Effector memory CD4-positive, alpha-beta T cell (primary cell): ENCODE measurements around the gene CD37.

Experiments
- DNase-seq, 3 donors: peaks; one replicate each; pipeline ENCODE4 v3.0.0-alpha.2; 2020
- H3K27ac ChIP-seq: 2 replicates; pipeline ENCODE4 v1.7.0; 2013; ENCODE audit warnings: mild to moderate bottlenecking, low read length, moderate library complexity; ENCODE audit not compliant: insufficient read depth, poor library complexity, severe bottlenecking
- H3K27me3 ChIP-seq: replicated peaks from 2 replicates; pipeline ENCODE4 v1.7.0; 2013; ENCODE audit warnings: mild to moderate bottlenecking, low read length; ENCODE audit not compliant: insufficient read depth, control insufficient read depth, poor library complexity, severe bottlenecking
- H3K36me3 ChIP-seq: 2 replicates; pipeline ENCODE4 v1.7.0; 2013; ENCODE audit warnings: mild to moderate bottlenecking, low read length, moderate library complexity; ENCODE audit not compliant: control insufficient read depth, insufficient read depth
- H3K4me1 ChIP-seq: 2 replicates; pipeline ENCODE4 v1.7.0; 2013; ENCODE audit warnings: low read length, mild to moderate bottlenecking; ENCODE audit not compliant: control insufficient read depth, insufficient read depth, poor library complexity, severe bottlenecking
- H3K4me3 ChIP-seq: 2 replicates; pipeline ENCODE4 v1.7.0; 2013; ENCODE audit warnings: low read length, low read depth, mild to moderate bottlenecking; ENCODE audit not compliant: insufficient read depth, poor library complexity, severe bottlenecking
- H3K9me3 ChIP-seq: 2 replicates; pipeline ENCODE4 v1.7.0; 2013; ENCODE audit warnings: mild to moderate bottlenecking, low read length, moderate library complexity; ENCODE audit not compliant: control insufficient read depth

The CD37 gene

DNA sequence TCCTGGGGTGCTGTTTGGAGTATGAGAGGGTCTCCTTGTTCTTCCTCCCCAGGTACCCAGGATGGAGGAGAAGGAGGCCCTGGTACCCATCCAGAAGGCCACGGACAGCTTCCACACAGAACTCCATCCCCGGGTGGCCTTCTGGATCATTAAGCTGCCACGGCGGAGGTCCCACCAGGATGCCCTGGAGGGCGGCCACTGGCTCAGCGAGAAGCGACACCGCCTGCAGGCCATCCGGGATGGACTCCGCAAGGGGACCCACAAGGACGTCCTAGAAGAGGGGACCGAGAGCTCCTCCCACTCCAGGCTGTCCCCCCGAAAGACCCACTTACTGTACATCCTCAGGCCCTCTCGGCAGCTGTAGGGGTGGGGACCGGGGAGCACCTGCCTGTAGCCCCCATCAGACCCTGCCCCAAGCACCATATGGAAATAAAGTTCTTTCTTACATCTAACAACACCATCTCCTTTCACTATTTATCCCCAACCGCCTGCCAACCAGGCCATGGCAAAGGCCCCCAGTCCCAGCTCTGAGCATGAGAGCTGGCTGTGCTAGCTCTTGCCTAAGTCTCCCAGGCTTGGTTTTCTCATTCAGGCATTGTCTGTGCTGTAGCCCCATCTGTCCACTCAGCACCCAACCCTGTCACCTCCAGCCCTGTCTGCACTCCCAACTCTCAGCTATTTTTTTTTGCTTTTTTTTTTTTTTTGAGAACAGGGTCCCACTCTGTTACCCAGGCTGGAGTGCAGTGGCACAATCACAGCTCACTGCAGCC, 39.6 kb downstream of the CD37 start:
- Histone ChIP-seq H3K4me1 (no peaks in the 10 kb centered on the region), H3K4me3 (no peak overlapping the region), H3K36me3 (no peaks in the 10 kb centered on the region), H3K27ac (no peak overlapping the region), H3K27me3 (no peaks in the 10 kb centered on the region), H3K9me3 (no peaks in the 10 kb centered on the region)
- DNase-seq = no peak

DNA sequence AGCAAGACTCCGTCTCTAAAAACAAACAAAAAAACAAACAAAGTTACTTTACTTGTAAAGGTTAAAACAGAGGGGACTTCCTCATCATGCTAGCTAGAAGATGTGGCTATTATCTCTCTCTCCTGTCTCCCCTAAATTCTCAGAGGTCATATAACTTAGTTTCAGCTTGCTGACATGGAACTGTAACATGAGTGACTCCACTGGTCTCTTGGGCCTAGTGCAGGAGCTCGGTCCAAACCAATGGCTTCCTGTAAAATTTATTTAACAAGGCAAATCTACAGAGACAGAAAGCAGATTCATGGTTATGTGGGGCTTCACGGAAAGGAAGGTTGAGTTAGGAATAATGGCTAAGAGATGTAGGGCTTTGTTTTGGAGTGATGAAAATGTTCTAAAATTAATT, 43.3 kb downstream of the CD37 start:
- Histone ChIP-seq H3K9me3 (no peaks in the 10 kb centered on the region), H3K27me3 (no peaks in the 10 kb centered on the region), H3K4me1 (no peaks in the 10 kb centered on the region), H3K27ac (no peak overlapping the region), H3K36me3 (no peaks in the 10 kb centered on the region), H3K4me3 (no peak overlapping the region)
- DNase-seq = no peak

DNA sequence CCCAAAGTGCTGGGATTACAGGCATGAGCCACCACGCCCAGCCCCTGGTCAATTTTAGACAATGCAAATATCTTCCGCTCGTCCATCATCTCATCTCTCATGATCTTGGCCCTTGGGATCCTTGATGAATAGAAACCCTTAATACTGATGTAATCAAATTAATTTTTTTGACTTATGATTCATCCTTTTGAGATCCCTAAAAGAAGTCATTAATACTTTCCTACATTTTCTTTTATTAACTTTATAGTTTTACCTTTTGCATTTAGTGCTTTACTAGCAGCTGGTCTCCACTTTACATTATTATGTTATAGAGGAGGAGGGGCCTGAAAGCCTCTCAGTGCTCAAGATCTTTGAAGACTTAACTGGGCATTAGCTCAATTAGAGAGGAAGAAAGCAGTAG, 45.2 kb downstream of the CD37 start:
- no peaks in the 10 kb centered on the region for H3K36me3 ChIP-seq
- no peak for DNase-seq
- no peaks in the 10 kb centered on the region for H3K27me3 ChIP-seq
- H3K9me3 ChIP-seq = no peaks in the 10 kb centered on the region
- H3K4me1 ChIP-seq = no peaks in the 10 kb centered on the region
- H3K27ac ChIP-seq = no peak overlapping the region
- H3K4me3 ChIP-seq = no peak overlapping the region

DNA sequence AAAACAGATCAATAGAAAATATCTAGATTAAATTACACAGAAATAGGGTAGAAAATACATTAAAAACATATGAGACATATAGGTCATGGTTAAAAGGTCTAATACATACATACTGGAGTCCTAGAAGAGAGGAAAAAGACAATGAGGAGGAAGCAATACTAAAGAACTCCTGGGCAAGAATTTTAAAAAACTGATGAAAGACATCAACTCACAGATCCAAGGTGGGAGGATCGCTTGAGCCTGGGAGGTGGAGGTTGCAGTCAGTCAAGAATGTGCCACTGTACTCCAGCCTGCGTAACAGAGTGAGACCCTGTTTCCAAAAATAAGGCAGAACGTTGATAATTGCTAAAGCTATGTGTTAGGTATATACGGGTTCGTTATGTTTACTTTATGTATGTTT, 47.4 kb downstream of the CD37 start:
- H3K4me1 ChIP-seq = no peaks in the 10 kb centered on the region

DNA sequence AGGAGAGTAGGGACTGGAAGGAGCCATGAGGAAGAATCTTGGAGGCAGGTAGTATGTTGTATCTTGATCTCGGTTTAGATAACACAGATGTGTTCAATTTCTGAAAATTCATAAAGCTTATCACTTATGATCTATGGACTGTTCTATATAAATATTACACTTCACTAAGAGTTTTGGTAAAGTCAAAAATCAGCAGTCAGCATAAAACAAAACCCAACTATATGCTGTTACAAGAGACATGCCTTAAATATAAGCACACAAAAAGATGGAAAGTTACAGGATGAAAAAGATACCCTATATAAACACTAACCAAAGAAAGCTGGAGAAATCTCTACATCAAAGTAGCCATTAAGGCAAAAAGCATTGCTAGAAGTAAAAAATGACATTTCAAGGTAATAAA, 48.4 kb downstream of the CD37 start:
- no peak for DNase-seq
- H3K27ac ChIP-seq = no peak overlapping the region
- no peaks in the 10 kb centered on the region for H3K36me3 ChIP-seq
- H3K4me3 ChIP-seq = no peak overlapping the region
- H3K4me1 ChIP-seq = no peaks in the 10 kb centered on the region
- H3K9me3 ChIP-seq = no peaks in the 10 kb centered on the region
- no peaks in the 10 kb centered on the region for H3K27me3 ChIP-seq

More for the DNA sequence above, 47.4 kb downstream of the CD37 start:
- Histone ChIP-seq H3K27me3 (no peaks in the 10 kb centered on the region), H3K27ac (no peak overlapping the region), H3K9me3 (no peaks in the 10 kb centered on the region), H3K36me3 (no peaks in the 10 kb centered on the region), H3K4me3 (no peak overlapping the region)
- DNase-seq = no peak

DNA sequence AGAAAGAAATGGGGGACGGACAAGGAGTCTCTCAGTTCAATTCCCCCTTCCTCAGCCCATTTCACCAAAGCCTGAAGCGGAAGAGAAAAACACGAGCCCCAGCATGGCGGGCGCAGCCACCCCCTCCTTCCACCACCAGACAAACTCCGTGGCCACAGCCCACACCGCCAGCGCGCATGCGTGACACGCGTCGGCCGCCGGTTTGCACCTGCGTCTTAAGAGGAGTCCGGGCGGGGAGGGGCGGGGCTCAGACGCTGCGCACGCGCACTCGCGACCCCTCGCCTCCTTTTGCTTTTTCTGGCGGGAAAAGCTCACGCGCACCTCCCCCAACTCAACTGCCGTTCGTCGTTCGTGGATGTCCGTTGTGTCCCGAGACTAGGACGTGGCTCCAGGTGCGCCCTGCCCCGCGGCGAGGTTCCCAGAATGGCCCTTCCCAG, 52.7 kb downstream of the CD37 start, which contains the start of gene KASH5:
TSS of gene KASH5 (plus strand) at position 314 of the 437 bp plus-strand sequence. CDS start 2,635 bp downstream, outside the sequence.
- Histone ChIP-seq H3K4me3 (no peak within 1 kb of the TSS), H3K27ac (no peak within 1 kb of the TSS), H3K36me3 (no peaks in the 10 kb centered on the region), H3K27me3 (no peaks in the 10 kb centered on the region), H3K4me1 (peaks cover 7% of the 10 kb centered on the region), H3K9me3 (no peaks in the 10 kb centered on the region)
- DNase-seq = peak; percentile 61 to 85 (median 82)

DNA sequence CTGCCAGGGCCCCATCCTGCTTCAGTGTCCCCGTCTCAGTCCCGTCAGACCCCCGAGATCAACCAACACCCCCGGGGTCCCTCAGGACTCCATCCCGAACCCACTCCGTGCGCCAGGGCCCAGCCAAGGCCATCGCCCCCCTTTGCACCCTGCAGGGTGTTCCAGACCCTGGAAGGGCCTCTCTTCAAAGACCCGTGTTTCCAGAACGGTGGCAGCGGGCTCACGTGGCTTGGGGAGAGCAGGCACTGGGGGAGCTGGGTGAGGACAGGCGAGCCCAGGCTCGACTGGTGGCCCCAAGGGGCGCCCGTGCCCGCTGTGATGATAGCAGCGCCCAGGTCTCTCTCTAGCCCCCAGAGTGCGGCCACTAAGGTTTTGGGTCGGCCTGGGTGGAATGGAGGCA, 54.2 kb downstream of the CD37 start:
- Histone ChIP-seq H3K36me3 (no peaks in the 10 kb centered on the region), H3K4me3 (no peak overlapping the region), H3K27ac (no peak overlapping the region), H3K27me3 (no peaks in the 10 kb centered on the region), H3K4me1 (peaks cover 7% of the 10 kb centered on the region), H3K9me3 (no peaks in the 10 kb centered on the region)
- DNase-seq = no peak
